Measurements from ENCODE around the gene MAPKAP1.

Gene MAPKAP1

DNA sequence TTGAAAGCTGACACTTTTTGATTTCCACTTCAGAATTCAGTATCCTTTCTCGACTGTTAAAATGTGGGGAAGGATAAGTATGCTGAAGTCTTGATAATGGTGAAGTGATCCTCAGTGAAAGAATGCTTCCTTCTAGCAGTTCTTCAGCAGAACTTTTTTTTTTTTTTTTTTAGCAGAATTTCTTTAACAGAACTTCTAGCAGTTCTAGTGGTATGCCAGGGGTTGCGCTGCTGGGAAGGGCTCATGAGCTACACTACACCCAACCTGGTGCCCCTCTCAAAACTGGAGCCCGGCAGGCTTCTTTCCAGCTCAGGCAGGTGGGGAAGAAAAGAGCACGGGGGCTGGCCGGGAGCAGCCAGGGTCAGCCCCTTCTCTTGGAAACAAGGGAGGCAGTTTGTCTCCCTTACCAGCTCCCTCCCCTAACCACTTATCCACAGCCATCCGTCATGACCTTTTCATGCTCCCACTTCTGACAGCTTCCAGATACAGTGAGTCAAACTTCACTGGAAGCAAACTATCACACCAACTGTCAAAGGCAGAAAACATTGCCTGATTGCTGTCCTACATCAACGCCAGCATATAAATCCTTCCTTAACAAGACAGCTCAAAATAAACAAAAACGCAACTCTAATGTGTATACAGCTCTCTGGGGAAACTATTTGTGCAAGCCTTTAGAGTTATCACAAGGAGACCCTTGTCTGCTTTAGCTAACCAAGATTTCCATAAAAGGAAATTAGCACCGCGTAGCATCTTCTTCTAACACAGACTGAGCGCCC, 233.9 kb downstream of the MAPKAP1 start:
- no peak for DNase-seq

DNA sequence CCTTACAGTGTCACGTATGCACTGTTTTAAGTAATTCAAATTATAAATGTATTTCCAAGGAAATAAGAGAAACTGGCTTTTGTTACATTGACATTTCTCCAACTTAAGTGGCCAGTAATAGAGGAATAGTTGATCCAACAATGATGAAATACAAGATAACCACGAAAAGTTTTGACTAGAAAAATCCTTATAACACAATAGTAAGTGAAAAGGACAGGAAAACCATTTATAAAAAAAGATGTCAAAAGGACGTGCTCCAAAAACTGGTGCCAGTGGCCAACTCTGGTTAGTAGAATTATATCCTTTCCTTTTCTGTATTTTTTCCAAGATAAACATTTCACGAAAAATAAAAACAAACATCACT, 234.5 kb downstream of the MAPKAP1 start:
- no peak for DNase-seq

GRCh38 chr9:125470767-125471580, 236.0 kb downstream of the MAPKAP1 start:
- DNase-seq = no peak

GRCh38 chr9:125470189-125470588, 236.8 kb downstream of the MAPKAP1 start:
- DNase-seq = no peak

DNA sequence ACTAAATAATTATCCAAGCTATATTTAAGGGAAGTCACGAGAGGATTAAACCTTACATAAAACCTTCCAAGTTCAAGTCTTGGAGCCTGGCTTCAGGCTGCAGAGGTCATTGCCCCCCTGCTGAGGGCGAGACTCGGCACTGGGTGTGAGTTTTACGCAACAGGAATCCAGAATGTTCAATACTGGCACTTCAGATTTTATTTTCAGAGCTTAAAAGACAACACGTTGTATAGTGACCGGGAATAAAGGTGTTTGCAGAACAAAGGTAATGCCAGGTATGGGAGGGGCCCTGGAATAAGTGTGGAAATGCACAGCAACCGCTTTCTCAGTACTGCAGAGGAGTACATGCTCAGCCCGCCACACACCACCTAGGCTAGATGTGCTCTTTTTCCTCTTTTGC, 238.4 kb downstream of the MAPKAP1 start:
- DNase-seq = no peak

DNA sequence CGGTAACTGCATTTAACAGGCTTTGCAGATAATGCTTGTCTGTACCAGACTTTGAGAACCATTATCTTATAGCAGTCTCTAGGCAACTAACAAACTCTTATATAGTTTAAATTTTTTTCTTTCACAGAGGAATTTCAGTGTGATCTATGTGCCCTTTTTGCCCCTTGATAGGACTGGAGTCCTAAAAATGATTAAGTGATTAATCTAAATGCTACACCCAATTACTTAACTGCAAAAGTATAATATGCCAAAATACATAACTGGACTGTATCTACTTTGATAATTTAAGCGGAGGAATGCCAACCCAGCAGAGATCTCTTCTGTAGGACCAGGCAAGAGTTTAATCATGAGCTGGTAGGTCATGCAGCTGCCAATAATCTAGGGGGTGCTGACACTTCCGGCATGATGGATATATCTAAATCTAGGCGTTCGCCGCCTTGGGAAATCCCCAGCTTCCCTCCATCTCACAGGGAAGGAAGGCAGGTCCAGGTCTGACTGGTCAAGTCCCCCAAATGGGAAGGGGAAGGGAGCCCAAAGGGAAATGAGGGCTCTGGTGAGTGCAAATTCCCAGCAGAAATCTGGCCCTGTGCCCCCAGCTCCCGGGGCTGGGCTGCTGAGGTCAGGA, 239.8 kb downstream of the MAPKAP1 start:
- no peak for DNase-seq

- no peak for DNase-seq
Measured at GRCh38 chr9:125466411-125466810, 240.6 kb downstream of the MAPKAP1 start.

GRCh38 chr9:125464591-125465385, 242.2 kb downstream of the MAPKAP1 start:
- DNase-seq = no peak

DNA sequence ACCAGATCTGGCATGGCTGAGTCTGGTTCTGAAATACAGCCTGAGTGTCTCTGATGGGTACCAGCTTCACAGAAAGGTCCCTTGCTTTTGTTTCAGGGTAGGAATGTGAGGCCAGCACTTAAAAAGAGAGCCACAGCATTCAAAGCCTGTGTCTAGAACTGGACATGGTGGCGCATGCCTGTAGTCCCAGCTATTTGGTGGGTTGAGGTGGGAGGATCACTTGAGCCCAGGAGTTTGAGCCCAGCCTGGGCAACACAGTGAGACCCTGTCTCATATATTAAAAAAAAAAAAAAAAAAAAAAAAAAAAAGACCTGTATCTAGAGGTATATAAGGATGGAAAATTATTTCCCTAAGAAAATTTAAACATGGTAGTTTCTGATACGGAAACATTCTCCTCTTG, 243.1 kb downstream of the MAPKAP1 start:
- DNase-seq = no peak

DNA sequence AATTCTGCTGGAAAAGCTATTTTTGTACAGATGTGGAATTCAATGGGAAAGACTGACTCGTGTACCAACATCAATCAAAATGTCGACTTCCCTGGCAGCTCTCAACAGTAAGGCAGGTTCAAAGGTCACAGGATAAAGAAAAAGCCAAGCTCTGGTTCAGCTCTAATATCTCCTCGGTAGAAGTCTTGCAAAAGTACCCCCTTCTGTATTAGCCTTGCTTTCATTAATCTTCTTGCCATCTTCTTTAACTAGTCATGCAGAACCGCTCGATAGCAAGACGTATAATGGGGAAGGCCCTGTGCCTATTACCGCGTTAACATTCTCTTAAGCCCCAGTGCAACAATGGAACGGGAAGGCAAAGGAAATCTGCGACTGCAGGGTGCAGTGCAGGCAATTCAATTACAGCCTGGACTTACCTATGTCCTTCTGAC, 244.1 kb downstream of the MAPKAP1 start:
- no peak for DNase-seq

DNA sequence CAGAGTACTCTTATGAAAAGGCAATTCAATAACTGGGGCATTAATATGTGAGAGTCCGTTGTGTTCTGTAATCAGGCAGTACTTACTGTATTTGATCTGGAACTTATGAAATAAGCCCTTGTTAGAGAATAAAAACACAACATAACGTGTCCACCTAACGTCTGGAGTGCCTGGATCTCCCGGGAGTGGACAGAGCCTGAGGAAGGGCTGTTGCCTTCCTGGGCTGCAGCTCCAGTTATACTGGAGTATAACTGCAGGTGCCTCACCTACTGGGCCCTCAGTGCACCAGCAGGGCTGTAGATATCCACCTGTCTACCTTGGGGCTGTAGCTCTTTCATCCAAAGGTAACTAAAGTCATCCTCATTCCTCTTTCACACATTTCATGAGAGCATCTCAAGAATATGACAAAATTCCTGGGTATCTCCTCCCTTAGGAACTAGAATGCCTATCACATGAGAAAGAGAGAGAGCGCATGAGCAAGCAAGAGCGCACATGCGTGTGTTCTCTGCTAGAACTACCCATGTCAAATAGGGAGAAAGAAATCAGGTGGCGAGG, 245.3 kb downstream of the MAPKAP1 start:
- no peak for DNase-seq

- DNase-seq = no peak
Measured at GRCh38 chr9:125460883-125461635, 245.9 kb downstream of the MAPKAP1 start.

DNA sequence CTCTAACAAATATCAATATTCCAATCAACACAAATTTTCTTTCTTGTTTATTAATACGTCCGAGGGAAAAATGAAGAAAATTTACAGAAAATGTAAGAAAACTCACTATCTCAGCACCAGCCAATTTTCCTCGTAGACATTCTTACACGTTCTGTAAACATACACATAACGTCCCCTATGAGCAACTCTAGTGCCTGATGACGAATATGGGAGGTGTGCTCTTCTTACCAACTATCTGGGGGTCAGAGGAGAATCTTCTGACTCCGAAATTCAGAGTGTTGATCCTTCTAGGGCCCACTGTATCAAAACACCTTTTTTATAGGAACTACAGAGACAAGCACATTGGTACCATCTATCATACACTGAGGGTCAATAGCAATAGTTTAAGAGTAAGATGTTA, 246.7 kb downstream of the MAPKAP1 start:
- no peak for DNase-seq

DNA sequence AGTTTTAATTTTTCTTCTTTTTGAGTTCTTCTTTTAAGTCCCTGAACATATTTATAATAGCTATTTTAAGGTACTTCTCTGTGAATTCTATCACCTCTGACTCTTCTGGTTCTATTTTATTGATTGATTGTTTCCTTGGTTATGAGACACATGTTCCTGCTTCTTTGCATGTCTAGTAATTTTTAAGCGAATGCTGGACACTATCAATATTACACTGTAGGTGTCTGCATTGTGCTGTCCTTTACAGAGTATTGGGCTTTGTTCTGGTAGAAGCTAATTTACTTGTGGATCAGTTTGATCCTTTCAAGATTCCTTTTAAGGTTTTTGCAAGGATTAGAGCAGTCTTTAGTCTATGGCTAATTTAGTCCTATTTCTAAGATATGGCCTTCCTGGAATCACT, 249.7 kb downstream of the MAPKAP1 start:
- DNase-seq = no peak

DNA sequence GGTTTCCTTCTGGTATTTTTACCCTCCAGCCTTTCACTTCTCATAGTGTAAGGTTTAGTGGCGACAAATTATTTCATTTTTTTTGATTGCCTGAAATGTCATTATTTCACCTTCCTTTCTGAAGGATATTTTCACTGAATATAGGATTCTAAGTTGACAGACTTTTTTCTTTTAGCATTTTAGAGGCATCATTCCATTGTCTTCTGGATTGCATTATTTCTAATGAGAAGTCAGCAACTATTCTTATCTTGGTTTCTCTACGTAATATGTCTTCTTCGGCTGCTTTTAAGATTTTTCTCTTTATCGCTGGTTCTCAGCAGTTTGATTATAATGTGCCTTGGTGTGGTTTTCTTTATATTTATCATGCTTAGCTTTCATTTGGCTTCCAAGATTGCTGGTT, 251.1 kb downstream of the MAPKAP1 start:
- no peak for DNase-seq

- DNase-seq = no peak
Measured at GRCh38 chr9:125455132-125455531, 251.9 kb downstream of the MAPKAP1 start.

DNA sequence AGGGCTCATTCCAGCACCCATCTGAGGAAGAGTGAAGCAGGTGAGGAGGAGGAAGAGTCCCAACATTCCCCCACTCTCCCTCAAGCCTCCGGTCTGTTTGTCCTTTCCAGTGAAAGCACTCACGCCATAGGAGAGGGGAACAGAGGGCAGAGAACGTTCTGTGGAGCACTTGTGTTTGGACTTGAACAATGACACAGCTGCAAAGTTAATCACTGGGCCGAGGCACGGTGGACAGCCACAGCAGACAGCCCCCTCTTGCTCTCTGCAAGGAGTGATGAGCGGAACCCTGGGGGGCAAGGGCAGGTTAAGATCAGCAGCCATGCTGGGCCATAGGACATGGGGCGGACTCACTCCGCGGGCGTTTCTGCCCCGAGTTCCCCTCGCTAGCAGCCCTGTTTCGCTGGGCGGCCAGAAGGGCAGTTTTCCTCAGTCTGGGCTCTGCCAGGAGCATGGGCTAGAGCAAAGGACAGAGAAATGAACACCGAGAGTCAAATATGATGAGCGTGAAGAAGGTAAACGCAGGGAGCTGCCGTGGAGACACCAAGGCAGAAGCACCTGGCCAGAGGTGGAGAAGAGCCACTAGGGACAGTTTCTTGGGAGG, 259.7 kb downstream of the MAPKAP1 start:
- DNase-seq = no peak

GRCh38 chr9:125446561-125447094, 260.4 kb downstream of the MAPKAP1 start:
- DNase-seq = no peak

DNA sequence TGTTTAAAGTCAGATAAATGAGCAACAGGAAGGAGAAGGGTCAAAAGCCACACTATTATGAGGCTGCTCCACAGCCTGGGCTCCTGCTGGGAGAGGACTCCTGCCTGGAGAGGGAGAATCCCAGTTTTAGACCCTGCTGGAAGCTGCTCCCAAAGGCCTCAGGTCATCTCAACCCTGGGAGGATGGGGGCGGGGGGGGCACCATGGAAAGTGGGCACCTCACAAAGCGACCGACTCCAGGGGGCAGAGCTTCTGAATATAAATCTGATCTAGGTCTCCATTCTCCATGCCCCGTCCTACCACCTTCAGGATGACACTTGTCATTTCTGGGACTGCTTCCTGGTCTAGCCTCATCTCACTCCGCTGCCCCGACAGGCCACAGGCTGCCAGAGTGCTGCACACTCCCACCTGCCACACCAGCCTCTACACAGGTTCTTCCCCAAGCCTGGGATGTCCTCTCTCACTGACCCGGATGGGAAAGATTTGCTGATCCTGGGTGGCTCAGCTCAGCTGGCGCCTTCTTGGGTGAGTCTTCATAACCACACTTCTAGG, 262.0 kb downstream of the MAPKAP1 start:
- no peak for DNase-seq

DNA sequence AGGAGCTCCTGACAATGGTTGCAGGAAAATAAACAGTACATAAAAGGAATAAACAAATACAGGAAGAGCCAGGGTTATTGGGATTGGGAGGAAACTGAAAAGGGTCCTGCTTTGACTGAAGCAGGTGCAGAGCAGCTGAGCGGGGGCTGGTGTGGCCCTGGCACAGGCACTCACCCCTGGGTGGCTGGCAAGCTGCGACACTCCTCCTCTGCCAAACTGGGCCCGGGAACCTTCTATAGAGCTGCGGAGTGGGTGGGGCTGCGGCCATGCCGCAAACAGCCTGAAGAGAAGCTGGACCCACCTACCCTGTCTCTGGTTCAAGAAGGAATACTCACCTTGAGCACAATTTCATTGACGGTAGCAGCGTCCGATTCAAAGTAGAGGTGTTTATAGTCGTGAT, 262.8 kb downstream of the MAPKAP1 start:
- DNase-seq = no peak

DNA sequence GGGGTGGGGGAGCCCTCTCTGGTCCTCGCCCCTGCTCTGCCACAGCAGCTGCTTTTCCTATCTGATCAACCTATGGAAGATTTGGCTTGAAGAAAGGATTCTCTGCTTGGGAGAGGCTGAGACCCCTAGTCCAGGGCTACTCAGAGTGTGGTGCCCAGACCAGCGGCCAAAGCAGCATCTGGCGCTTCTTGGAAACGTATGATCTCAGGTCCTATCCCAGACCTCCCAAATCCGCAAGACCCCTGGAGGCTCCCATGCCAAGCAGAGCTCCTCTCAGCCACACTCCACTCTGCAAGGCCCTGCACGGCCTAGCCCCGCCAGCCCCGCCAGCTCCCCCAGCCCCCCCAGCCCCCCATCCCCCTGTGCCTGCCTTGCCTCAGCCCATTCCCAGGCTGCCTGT, 263.6 kb downstream of the MAPKAP1 start:
- DNase-seq = no peak
